HEK293 (cell line): ENCODE results near the gene COL13A1.

Experiments
- CTCF ChIA-PET: fragments of 350-600 bp; formaldehyde crosslinking; extraction: SDS; loops from one replicate; lab custom pipeline; 2021; ENCODE audit warnings: antibody characterized with exemption; lab: Yijun Ruan, JAX
- POLR2A ChIA-PET: fragments of 300-600 bp; formaldehyde crosslinking; extraction: SDS; loops from one replicate; lab custom pipeline; 2020; ENCODE audit warnings: antibody characterized with exemption, inconsistent platforms; lab: Yijun Ruan, JAX
- H3K27ac ChIP-seq: fragments of 200-500 bp; sonication (Bioruptor generic); 2 replicates; pipeline ENCODE4 v1.5.1; 2014; ENCODE audit warnings: low read depth, low read length, control low read depth, inconsistent platforms; ENCODE audit errors: extremely low read depth
- H3K36me3 ChIP-seq, 2 experiments: fragments of 200-500 bp in 1 of 2; sonication (Bioruptor generic) in 1 of 2; 1 replicate in 1 of 2; 2 replicates in 1 of 2; pipeline ENCODE4 v1.5.1; 2014 to 2017; ENCODE audit warnings: inconsistent platforms in 2 of 2, low read length in 2 of 2; ENCODE audit not compliant: control insufficient read depth in 2 of 2, insufficient read depth in 1 of 2
- H3K4me1 ChIP-seq: fragments of 200-500 bp; sonication (Bioruptor generic); 2 replicates; pipeline ENCODE4 v1.5.1; 2014; ENCODE audit warnings: mild to moderate bottlenecking, low read length, inconsistent platforms; ENCODE audit not compliant: control insufficient read depth, insufficient read depth
- H3K4me3 ChIP-seq: 2 replicates; pipeline ENCODE4 v1.5.1; 2011; ENCODE audit warnings: low read depth, mild to moderate bottlenecking, control low read depth, low read length, moderate library complexity
- H3K9me3 ChIP-seq: fragments of 200-500 bp; sonication (Bioruptor generic); 2 replicates; pipeline ENCODE4 v1.5.1; 2014; ENCODE audit warnings: low read depth, low read length, inconsistent platforms; ENCODE audit not compliant: control insufficient read depth, insufficient read depth
- BCL11B ChIP-seq: fragments of 450-650 bp; formaldehyde crosslinking; IDR thresholded peaks from 2 replicates; pipeline ENCODE4 v1.5.1; 2016; ENCODE audit warnings: low read depth, missing biosample characterization, missing genetic modification characterization
- CTCF ChIP-seq: fragments of 450-650 bp; formaldehyde crosslinking; IDR thresholded peaks from 2 replicates; pipeline ENCODE4 v1.5.1; 2016; ENCODE audit warnings: missing biosample characterization, missing genetic modification characterization
- EGR2 ChIP-seq: fragments of 450-650 bp; formaldehyde crosslinking; IDR thresholded peaks from 2 replicates; pipeline ENCODE4 v1.5.1; 2016; ENCODE audit warnings: low read depth, missing biosample characterization, missing genetic modification characterization
- HOXC10 ChIP-seq: sonication (generic); formaldehyde crosslinking; IDR thresholded peaks from 2 replicates; pipeline ENCODE4 v1.8.1; 2023; ENCODE audit warnings: mild to moderate bottlenecking, missing genetic modification reagents
- RBAK ChIP-seq: fragments of 450-650 bp; formaldehyde crosslinking; IDR thresholded peaks from 2 replicates; pipeline ENCODE4 v1.5.1; 2016; ENCODE audit warnings: missing biosample characterization, missing genetic modification characterization
- SP7 ChIP-seq: fragments of 450-650 bp; formaldehyde crosslinking; IDR thresholded peaks from 2 replicates; pipeline ENCODE4 v1.5.1; 2016; ENCODE audit warnings: missing biosample characterization, missing genetic modification characterization
- WT1 ChIP-seq: fragments of 450-650 bp; formaldehyde crosslinking; IDR thresholded peaks from 2 replicates; pipeline ENCODE4 v1.5.1; 2016; ENCODE audit warnings: missing biosample characterization, missing genetic modification characterization
- ZEB2 ChIP-seq: fragments of 450-650 bp; formaldehyde crosslinking; IDR thresholded peaks from 2 replicates; pipeline ENCODE4 v1.5.1; 2016; ENCODE audit warnings: missing biosample characterization, missing genetic modification characterization
- ZFP69B ChIP-seq: fragments of 450-650 bp; formaldehyde crosslinking; IDR thresholded peaks from 2 replicates; pipeline ENCODE4 v1.5.1; 2016; ENCODE audit warnings: missing biosample characterization, missing genetic modification characterization
- ZNF157 ChIP-seq: fragments of 450-650 bp; formaldehyde crosslinking; IDR thresholded peaks from 2 replicates; pipeline ENCODE4 v1.5.1; 2016; ENCODE audit warnings: missing biosample characterization, missing genetic modification characterization
- ZNF626 ChIP-seq: fragments of 450-650 bp; sonication (Bioruptor Pico); formaldehyde crosslinking; IDR thresholded peaks from 2 replicates; pipeline ENCODE4 v1.5.1; 2018; ENCODE audit warnings: missing biosample characterization, missing genetic modification characterization, inconsistent platforms
- ZNF654 ChIP-seq: fragments of 450-650 bp; formaldehyde crosslinking; IDR thresholded peaks from 2 replicates; pipeline ENCODE4 v1.5.1; 2016; ENCODE audit warnings: low read depth, missing biosample characterization, missing genetic modification characterization
- ZNF837 ChIP-seq: fragments of 450-650 bp; formaldehyde crosslinking; IDR thresholded peaks from 2 replicates; pipeline ENCODE4 v1.5.1; 2016; ENCODE audit warnings: missing biosample characterization, missing genetic modification characterization
- TF ChIP-seq, protein P1 (sequence below): fragments of 450-650 bp; formaldehyde crosslinking; IDR thresholded peaks from 2 replicates; pipeline ENCODE4 v1.5.1; 2016; ENCODE audit warnings: missing biosample characterization, missing genetic modification characterization
- TF ChIP-seq, protein P2 (sequence below): fragments of 450-650 bp; formaldehyde crosslinking; IDR thresholded peaks from 2 replicates; pipeline ENCODE4 v1.5.1; 2017; ENCODE audit warnings: missing biosample characterization, missing genetic modification characterization

COL13A1 gene

DNA sequence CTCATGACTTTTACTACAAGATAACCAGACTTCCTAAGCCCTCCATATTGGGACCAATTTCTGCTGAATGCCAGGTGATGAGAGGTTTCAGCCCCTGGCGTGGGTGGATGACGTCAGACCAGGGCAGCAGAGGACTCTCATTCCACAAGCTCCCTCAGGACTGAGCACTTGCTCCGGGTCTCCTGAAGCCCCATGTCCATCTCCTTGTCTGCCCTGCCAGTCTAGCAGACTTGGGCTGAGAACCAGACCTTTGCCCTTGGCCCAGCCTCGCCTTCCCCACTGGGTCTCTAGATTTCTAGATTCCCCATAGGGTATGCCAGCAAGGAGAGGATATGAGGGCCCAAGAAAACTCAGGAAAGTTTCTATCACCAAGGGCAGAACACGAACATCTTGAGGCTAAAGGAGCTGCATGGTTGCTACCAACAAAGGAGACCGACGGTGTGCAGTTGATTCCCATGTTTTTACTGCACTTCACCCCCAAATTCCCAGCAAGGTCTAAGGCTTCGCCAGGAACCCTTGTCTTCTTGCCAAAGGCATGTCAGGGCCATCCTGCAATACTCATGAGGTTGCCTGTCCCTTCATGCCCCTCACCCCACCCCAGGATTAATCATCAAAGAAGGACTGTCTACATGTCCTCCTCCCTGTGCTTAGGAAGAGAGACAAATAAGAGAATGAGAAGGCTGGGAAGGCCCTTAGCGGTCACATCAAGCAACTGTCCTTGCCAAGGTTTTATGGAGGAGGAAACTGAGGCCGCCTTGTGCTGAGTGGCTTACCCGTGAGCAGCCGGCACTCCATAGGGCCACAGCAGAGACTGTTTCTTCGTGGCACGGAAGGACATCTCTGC is 154.4 kb downstream of the COL13A1 start:
- CTCF ChIA-PET, result interaction anchor here (0.6 to 3.4 kb wide), 4 partner anchors 27 to 73 kb away, joined by 3 to 16 read pairs (median 4); no protein-coding TSS in a partner anchor
- H3K36me3 ChIP-seq, result no peaks in the 10 kb centered on the region
- no peak overlapping the region for H3K27ac ChIP-seq
- H3K4me1 ChIP-seq, result no peaks in the 10 kb centered on the region
- H3K4me3 ChIP-seq, result no peak overlapping the region
- no peaks in the 10 kb centered on the region for H3K9me3 ChIP-seq
- POLR2A ChIA-PET, result no interaction called here
- TF ChIP-seq EGR2 (tag by site-specific recombination) (peak; percentile 28; the same call in 1 of the 2 replicates), ZNF157 (tag by site-specific recombination) (no peak)

DNA sequence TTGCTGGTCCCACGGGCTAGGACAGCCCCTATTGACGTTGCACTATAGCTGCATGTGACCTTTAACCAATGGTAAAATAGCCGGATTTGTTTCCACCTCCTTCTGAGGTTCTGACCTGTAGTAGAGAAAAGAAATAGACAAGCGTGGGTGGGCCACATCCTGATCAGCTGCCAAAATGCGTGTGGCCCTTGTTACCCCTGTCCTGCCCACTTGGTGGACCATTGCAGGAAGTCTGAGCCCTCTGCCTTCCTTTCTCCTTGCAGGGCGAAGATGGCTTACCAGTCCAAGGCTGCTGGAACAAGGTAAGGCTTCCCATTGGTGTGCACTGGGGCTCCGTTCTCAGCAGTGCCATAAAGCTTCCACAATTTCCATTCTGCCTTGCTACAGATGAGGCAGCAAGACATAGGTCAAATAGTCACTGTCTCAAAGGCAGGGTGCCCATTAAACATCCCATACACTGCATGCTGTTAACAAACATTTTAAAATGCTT is 155.1 kb downstream of the COL13A1 start:
- H3K4me1 ChIP-seq, result no peaks in the 10 kb centered on the region
- H3K9me3 ChIP-seq, result no peaks in the 10 kb centered on the region
- H3K4me3 ChIP-seq, result no peak overlapping the region
- CTCF ChIA-PET, result interaction anchor here (0.6 to 3.4 kb wide), 5 partner anchors 26 to 74 kb away, joined by 3 to 16 read pairs (median 4); no protein-coding TSS in a partner anchor
- POLR2A ChIA-PET, result no interaction called here
- TF ChIP-seq BCL11B (tag by site-specific recombination) (no peak), ZFP69B (tag by site-specific recombination) (no peak), RBAK (tag by site-specific recombination) (no peak), WT1 (no peak), SP7 (tag by site-specific recombination) (no peak), ZNF837 (tag by site-specific recombination) (no peak), ZEB2 (tag by site-specific recombination) (no peak), HOXC10 (CRISPR knock-in tag) (no peak)
- TF ChIP-seq, protein P1, sequence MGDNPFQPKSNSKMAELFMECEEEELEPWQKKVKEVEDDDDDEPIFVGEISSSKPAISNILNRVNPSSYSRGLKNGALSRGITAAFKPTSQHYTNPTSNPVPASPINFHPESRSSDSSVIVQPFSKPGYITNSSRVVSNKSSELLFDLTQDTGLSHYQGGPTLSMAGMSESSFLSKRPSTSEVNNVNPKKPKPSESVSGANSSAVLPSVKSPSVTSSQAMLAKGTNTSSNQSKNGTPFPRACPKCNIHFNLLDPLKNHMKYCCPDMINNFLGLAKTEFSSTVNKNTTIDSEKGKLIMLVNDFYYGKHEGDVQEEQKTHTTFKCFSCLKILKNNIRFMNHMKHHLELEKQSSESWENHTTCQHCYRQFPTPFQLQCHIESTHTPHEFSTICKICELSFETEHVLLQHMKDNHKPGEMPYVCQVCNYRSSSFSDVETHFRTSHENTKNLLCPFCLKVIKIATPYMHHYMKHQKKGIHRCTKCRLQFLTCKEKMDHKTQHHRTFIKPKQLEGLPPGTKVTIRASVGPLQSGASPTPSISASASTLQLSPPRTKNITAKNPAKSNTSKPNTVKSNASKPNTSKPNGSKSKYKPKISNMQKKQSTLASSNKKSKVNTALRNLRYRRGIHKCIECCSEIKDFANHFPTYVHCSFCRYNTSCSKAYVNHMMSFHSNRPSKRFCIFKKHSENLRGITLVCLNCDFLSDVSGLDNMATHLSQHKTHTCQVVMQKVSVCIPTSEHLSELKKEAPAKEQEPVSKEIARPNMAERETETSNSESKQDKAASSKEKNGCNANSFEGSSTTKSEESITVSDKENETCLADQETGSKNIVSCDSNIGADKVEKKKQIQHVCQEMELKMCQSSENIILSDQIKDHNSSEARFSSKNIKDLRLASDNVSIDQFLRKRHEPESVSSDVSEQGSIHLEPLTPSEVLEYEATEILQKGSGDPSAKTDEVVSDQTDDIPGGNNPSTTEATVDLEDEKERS (tag by site-specific recombination), result no peak
- no peaks in the 10 kb centered on the region for H3K36me3 ChIP-seq
- no peak overlapping the region for H3K27ac ChIP-seq

DNA sequence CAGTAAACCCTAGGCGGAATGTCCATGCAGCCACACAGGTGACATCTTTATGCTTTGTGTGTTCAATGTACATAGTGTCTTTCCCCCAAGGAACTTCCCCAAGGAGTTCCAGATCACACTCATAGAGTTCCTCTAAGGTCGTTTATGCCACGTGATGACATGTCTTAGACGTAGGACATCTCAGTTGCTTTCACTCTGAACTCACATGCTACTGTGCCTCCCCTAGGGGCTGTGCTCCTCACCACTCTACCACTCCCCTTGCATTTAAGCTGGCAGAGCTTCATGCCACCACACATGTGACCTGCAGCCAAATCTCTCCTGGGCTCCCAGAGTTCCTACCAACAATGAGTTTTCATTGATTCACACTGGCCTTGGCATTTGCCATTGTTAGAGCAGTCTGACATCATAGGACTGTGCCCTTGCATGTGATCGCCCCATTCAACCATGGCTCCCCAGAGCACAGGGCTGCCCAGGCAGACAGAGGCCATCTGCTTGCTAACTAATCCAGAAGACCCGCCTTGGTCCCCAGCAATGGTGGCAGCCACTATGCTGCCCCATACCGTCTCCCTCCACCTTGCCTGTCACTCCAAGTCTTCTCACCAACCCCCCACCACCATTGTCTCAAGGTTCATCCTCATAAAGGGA is 155.7 kb downstream of the COL13A1 start:
- ChIA-PET CTCF (interaction anchor here (0.6 to 4.3 kb wide), 44 partner anchors 8 to 333 kb away, joined by 3 to 36 read pairs (median 4); no protein-coding TSS in a partner anchor), POLR2A (no interaction called here)
- Histone ChIP-seq H3K27ac (no peak overlapping the region), H3K4me1 (no peaks in the 10 kb centered on the region), H3K9me3 (no peaks in the 10 kb centered on the region), H3K4me3 (no peak overlapping the region), H3K36me3 (no peaks in the 10 kb centered on the region)
- no peak for TF ChIP-seq ZNF626

DNA sequence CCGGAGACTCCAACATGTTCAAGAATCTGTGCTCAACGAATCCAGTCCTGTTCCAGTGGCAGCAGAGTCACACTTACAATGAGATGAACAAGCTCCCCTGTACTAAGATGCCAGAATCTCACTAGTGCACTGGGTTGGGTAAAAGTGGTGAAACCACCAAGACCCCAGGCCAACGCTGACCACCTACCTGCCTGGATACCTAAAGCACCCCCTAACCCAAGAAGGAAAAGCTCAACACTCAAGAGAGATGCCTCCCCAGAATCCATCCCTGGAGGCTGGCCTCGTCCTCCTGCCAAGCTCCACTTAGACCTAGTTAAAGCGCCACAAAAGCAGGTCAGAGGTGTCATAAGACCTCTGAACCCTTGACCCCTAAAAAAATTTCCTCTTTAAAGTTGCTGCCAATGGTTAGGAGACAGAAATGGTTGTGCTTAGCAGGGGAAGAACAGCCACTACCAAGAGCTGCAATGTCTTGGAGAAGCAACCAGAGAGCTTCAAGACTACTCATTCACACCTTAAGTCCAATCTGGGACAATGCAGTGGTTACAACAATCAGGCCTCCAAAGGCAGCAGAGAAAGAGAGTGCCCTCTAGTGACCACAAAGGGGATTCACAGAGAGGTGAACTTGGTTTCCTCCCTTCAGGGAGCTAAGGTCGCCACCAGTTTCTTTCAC is 156.3 kb downstream of the COL13A1 start:
- no peak overlapping the region for H3K4me3 ChIP-seq
- no peaks in the 10 kb centered on the region for H3K36me3 ChIP-seq
- H3K27ac ChIP-seq, result no peak overlapping the region
- H3K9me3 ChIP-seq, result no peaks in the 10 kb centered on the region
- H3K4me1 ChIP-seq, result no peaks in the 10 kb centered on the region
- CTCF ChIA-PET, result interaction anchor here (0.5 to 4.3 kb wide), 57 partner anchors 8 to 722 kb away, joined by 3 to 36 read pairs (median 4); no protein-coding TSS in a partner anchor
- POLR2A ChIA-PET, result no interaction called here
- TF ChIP-seq, protein P2, sequence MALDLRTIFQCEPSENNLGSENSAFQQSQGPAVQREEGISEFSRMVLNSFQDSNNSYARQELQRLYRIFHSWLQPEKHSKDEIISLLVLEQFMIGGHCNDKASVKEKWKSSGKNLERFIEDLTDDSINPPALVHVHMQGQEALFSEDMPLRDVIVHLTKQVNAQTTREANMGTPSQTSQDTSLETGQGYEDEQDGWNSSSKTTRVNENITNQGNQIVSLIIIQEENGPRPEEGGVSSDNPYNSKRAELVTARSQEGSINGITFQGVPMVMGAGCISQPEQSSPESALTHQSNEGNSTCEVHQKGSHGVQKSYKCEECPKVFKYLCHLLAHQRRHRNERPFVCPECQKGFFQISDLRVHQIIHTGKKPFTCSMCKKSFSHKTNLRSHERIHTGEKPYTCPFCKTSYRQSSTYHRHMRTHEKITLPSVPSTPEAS, result no peak
- TF ChIP-seq ZNF654 (tag by site-specific recombination) (peak; percentile 72), CTCF (peak; percentile 53)
- TF ChIP-seq, all 188 proteins: peak for 2
